Activated CD4-positive, alpha-beta T cell treated with anti-CD3 and anti-CD28 coated beads, Interleukin-2, amount 50 U/mL, for 24 hours (primary cell): Measurements from ENCODE around the gene TNS4.

Experiments
- DNase-seq, 2 donors: peaks; one replicate each; pipeline ENCODE4 v3.0.0-alpha.2; 2020; ENCODE audit warnings: low read depth in 1 of 2, low spot score in 1 of 2

Gene TNS4

DNA sequence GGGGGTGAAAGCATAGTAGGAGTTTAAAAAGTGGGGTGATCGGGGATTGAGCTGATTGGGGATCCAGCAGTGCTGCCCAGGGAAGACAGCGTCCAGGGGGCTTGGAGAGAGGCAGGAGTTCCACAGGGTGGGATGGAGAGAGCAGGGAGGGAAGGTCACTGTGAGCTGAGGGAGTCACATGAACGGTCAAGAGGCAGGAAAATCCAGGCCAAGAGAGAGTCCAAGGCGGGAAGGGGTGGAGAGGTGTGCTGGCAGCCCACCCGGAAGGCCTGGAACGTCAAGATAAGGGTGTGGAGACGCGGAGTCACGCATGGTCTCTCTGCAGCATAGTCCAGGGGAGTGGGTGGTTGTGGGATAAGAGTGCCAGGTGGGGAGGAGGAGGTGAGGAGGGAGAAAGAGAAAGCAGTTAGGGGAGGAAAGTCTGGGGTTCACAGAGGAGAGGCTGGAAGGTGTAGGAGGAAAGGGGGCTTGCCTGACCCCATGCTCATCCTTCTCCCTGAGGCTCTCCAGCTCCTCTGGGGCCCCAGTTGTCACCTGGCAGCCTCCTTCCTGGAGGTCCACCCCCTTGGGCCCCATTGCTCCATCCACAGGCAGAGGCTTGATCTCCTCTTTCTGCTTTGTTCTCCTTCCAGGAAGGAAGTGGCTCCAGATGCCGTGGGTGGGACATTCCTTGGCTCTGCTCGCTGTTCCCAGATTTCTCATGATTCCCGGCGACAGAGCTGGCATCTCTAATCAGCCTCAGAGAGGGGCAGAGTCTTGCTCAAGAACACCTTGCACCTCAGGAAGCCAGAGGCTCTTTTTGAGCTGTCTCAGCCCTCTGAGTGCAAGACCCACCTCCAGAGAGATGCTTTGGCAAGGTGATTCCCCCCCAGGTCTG, 35.1 kb upstream of the TNS4 start:
- DNase-seq = no peak

DNA sequence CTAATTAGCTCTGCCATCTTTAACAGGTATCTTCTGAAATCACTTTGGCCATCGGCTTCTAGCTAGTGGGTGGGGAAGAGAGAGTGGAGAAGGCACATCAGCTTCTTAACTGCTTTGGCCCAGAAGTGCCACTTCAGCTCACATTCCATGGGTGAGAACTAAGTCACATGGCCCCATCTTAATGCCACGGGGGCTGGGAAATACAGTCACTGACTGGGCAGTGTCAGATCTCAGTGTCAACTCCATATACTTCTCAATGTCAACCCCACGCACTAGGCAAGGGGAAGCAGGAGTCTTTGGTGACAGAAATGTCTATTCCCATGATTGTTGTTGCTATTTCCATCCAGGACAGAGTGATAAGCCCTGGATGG, 34.5 kb upstream of the TNS4 start:
- no peak for DNase-seq

DNA sequence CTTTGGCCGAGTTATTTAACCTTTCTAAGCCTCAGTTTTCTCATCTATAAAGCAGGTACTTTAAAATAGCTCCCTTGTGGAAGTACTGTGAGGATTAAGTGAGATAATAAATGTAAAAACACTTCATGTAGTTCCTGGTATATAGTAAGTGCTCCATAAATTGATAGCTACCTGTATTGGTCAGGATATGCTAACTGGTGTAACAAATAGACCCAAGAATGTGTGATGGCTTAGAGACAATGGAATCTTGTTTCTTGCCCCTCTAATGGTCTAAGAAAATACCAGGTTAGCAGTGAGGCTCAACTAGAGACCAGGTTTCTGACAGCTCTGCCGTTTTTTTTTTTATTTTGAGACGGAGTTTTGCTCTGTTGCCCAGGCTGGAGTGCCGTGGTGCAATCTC, 34.0 kb upstream of the TNS4 start:
- DNase-seq = no peak

DNA sequence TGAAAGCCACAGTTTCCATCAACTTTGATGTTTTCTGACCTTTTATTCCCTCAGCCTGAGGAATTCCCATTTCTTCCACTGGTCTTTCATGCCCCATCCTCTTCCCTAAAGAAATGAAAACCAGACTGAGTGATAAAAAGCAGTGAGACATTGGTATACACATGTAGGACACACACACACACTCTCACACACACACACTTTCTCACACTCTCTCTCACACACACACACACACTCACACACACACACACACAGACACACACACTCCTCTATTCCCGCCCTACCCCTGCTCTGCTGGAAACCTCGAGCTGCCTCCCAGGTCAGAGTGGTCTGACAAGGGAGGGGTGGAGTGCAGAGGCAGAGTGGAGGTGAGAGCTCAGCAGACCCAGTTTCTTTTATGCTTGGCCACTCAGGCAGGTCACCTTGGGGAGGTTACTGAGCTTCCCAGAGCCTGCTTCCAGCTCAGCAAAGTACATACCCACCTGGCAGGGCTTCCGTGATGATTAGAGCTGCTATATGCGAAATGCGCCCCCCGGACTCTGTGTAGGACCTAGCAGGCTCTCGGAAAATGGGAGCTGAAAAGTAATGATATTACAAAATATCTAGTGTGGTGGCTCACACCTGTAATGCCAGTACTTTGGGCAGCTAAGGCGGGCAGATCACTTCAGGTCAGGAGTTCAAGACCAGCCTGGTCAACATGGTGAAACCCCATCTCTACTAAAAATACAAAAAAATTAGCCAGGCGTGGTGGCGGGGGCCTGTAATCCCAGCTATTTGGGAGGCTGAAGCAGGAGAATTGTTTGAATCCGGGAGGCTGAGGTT, 33.2 kb upstream of the TNS4 start:
- DNase-seq = no peak

DNA sequence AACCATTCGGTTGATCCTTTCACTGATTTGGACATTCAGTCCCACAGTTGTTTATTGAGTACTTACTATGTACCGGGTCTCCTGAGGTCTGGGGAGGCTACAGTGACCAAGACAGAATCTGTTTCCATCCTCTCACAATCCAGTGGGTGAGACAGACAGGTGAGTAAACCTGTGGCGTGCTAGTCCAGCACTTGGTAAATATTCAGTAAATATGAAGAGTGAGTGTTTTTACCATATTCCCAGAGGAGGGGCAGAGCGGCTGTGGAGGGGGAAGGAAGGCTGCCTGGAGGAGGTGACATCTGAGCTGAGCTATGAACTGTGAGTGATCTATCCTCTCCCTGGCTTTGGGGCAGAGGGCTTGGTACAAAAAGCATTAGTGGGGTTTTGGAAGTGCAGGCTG, 32.5 kb upstream of the TNS4 start:
- DNase-seq = no peak

DNA sequence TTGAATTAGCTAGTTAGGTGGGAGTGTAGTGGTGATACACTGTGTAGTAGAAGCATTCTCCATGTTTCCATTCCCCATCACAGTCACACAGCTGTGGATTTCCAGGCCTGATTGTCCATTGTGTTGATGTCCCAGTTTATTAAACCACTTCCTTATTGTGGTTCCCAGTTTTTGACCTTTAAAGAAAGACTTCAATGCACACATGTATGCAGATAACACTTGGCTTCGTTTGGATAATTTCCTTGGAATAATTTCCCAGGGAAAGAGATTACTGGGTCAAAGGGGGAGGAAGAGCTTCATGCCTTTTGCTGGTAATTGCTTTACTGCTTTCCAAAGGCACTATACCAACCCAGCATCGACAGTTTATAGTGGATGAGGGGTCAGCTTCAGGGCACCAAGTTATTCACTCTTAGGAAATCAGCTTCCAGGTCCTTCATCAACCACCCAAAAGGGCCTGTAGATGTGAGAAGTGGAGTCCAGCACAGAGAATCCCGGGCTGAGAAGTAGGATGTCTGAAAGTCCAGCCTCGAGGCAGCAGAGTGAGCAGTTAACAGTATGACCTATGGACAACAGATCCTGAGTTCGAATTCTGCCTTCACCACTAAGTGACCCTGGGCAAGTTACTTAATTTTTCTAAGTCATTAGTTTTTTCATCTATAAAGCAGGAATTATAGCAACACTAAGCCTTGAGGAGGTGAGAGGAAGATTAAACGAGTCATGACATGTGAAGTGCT, 31.3 kb upstream of the TNS4 start:
- DNase-seq = no peak

DNA sequence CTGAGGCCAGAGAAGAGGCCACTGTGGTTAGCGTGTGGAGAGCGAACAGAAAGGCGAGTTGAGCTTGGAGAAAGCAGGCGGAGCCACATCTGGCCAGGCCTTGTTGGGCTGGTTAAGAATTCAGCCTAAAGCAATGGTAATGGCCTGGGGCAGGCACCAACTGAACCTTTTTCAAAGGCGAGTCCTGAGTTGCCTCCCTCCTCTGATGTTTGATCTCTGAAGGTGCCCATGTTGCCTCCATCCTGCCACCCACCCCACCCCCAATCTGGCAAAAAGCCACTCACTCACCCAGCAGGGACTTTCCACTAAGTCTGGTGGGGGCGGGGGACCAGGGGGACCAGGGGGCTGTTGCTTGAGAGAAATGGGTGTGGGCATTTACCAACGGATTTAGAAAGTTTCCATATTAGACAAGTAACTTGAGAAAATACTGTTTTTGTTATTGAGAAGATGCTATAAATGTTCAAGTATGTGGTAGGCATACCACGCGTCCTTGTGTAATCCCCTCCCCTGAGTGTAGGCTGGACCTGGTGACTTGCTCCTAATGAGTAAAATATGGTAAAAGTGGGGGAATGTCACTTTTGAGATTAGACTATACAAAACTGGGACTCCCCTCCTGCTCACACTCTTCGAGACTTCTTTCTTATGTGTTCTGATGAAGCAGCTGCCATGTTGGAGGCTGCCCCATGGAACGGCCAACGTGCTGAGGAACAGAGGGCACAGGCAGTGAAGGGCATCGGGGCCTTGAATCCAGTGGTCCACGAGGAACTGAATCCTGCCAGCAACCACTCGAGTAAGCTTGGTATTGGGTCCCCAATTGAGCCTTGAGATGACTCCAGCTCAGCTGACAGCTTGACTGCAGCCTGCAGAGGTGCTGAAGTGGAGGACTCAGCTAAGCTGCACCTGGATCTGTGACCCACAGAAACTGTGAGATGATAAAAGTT, 29.9 kb upstream of the TNS4 start:
- DNase-seq = peak; percentile 73 to 78

DNA sequence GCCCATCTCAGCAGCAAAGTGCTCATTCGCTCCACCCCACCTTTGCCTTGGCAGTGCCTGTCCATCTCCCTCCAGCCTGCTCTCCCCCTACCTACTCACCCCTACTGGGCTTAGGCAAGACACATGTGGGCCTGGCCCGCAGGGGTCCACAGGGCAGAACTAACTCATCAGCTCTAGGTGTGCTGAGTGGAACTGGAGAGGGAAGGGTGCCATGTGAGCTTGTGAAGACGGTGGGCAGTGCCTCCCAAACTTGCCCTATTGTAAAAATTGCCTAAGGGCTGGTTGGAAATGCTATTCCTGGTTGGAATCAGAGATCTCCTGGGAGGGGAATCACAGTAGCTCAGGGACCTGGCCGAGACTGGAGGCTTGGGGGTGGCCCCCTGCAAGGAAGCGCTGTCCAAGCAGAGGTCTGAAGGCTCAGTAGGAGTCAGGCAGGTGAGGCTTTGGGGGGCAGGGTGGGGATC, 29.1 kb upstream of the TNS4 start:
- no peak for DNase-seq

DNA sequence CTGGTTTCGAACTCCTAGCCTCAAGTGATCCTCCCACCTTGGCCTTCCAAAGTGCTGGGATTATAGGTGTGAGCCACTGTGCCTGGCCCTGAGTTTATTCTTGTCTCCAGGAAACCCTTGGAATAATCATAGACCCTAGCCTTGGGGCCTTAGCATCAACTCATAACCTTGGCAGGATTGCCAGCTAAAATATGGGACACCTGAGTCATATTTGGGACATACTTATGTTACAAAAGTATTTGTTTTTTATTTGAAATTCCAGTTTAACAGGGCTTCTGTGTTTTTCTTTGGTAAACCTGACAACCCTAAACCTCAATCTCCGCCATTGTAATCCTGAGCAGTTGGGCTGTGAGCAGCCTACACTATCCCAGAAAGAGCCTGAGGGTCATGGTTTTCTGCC, 28.6 kb upstream of the TNS4 start:
- no peak for DNase-seq

DNA sequence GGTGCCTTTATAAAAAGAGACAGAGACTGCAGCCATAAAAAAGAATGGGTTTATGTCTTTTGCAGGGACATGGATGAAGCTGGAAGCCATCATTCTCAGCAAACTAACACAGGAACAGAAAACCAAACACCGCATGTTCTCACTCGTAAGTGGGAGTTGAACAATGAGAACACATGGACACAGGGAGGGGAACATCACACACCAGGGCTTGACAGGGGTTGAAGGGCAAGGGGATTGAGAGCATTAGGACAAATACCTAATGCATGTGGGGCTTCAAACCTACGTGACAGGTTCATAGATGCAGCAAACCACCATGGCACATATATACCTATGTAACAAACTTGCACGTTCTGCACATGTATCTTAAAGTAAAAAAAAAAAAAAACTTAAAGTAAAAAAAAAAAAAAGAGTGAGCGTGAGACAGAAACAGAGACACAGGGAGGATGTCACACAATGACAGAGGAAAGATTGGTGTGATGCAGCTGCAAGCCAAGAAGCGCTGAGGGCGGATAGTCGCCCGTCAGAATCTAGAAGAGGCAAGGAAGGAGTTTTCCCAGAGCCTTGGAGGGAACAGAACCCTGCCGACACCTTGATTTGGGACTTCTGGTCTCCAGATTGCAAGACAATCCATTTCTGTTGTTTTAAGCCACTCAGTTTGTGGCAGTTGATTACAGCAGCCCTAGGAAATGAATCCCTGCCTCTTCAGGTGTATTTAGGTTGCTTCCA, 27.4 kb upstream of the TNS4 start:
- DNase-seq = no peak

DNA sequence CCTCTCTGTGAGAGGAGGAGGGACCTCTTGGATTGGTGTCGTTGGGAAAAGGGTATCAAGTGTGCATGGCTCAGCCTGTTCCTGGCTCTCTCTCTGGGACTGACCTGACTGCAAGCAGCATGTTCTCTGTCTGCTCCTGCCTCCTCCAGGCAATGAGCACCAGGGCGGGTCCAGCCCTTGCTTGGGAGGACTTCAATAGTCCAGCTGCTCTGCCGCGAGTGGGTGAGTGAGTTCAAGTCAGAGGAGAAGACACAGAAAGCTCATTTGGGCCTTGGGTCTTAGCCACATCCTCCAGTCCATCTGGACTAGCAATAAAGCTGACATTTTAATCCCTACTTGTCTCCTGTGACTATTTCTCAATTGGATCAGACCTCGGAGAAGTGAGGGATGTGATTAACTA, 25.2 kb upstream of the TNS4 start:
- no peak for DNase-seq

DNA sequence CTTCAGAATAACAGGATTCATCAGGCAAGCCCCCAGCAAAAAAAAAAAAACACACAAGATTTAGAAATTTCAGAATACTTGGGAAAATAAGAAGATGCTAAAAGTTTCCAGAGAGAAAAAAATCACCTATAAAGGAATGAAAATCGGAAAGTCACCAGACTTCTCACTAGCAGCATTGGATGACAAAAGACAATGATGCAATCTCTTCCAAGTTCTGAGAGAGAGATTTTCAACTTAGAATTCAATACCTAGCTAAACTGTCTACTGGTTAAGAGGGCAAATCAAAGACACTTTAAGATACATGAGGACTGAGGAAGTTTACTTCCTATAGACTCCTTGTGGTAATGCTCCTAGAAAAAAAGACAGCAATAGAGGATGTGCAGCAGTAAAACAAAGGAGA, 23.9 kb upstream of the TNS4 start:
- no peak for DNase-seq

DNA sequence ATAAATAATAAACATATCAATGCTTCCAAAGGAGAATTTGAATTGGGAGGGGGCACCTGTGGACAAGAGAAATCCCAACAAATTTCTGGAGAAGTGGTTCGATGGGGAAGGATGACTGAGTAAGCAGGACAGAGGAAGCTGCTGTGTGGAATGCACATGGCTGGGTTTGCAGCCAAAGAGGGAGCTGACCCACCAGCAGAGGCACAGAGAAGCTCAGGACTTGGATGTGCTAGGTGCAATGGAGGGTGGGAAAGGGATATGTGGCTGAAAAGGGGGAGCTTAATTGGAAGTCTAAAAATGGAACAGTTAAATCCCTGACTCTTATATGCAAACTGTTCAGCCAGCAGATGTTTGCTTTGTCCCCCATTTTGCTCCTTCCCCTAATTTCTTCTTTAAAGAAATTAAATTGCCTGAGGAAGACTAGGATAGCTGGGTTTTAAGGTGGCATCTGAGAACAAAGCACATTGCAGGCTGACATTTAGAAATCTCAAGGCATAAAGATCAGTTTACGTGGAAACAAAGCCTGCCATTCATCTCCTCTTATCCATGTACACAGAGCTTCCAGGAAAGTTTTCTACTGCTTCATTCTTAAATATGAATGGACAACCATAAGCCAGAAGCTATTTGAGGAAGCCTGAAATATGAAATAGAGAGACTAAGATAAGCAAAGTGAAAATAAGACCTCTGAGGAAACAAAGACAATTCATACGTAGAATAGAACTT, 23.0 kb upstream of the TNS4 start:
- no peak for DNase-seq

DNA sequence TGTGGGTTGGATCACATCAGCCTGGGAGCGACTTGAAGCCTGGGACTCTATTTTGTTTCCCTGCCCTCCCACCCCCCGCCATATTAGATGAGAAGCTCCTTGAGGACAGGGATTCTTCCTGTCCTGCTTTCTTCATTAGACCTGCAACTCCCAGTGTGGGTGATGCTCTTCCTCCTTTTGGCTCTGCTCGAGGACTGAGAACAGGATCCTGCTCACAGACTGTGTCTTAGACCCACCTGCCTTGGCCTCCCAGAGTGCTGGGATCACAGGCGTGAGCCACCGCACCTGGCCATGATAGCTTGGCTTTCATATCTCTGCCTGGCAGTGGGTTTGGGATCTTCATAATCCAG, 21.5 kb upstream of the TNS4 start:
- no peak for DNase-seq

DNA sequence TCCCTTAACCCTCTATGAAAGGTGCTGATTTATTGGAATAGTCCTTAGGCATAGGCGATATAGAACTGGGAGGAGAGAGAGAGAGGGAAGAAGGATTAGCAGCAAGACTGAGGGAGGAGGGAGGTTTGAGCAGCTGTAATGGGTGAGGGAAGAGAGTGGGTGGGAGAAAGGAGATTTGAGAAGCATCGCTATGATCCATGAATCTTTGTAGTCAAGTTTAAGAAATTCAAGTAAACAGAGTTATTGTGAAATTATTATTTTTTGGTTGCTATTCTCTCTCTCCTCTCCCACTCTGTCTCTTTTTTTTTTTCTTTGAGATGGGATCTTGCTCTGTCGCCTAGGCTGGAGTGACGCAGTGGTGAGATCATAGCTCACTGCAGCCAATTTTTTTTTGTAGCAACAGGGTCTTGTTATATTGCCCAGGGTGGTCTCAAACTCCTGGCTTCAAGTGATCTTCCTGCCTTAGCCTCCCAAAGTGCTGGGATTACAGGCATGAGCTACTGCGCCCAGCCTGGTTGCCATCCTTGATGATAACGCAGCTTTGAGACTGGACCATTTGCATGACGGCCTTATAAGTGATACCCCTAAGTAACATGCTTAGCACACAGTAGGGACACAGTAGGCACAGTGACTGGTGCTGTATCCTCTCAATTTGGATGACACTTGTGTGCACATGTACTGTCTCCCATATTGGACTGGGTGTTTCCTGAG, 21.0 kb upstream of the TNS4 start:
- no peak for DNase-seq

DNA sequence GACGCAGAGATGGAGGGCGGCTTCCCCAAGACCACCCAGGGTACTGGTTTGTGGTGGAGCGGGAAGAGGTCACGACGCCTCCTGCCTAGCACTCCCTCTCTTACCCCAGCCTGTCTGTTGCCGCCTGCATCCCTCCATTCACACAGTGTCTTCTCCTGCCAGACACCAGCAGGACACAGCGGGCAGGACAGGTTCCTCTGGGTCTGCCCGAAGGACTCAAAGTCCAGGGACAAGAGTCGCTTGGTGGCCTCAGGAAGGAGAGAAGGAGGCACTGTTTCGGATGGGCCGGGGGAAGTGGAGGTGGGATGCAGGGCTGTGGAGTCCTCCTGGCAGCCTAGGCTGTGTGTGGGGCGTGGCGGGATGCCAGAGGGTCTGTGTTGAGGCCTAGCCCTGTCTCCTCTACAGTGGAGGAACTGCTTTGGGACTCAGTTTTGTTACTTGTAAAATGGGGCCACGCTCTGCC, 19.6 kb upstream of the TNS4 start:
- no peak for DNase-seq

DNA sequence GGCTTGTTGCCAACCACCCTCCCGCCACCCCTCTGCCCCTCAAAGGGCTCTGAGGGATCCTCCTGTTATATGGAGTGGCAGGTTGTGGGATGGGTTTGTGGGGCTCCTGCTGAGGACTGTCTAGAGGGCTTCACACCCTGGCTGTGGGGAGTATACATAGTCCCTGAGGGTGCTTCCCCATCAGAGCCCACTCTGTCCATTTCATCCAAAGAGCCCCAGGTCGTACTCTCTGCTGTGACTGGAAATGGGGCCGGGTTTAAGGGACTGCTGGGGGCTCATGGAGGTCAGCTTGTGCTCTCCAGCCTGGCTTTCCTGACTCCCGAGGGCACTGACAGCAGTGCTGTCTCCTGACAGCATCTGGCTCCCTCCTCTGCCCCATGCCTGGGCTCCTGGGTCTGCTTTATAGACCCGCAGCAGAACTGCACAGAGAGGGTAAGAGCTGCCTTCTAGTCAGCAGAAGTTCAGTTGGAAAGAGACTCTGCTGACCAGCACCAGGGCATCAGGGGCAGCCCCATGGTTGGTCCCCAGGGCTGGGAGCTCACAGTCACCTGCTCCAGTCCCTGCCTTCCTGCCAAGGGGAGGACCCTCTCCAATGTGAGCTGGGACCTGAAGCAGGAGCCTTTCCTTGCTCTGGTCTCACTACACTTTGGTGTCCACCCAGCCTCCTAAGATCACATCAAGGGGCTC, 17.8 kb upstream of the TNS4 start:
- no peak for DNase-seq
